Tibial artery (tissue), 4 donors: ENCODE results near the gene SCN2A.
A peak's percentile ranks its signal among the peaks of the same experiment; 100 is the strongest.

ENCODE experiments used
- DNase-seq, 2 donors: peaks; one replicate each; pipeline ENCODE4 v3.0.0-alpha.2; 2019
- H3K27ac ChIP-seq, 2 donors: fragments of 200-600 bp; sonication (generic) in 1 of 2; 1 replicate in 1 of 2; 2 replicates in 1 of 2; pipeline ENCODE4 v1.5.1; 2018 to 2019; ENCODE audit warnings: mild to moderate bottlenecking in 1 of 2
- H3K27me3 ChIP-seq, 2 donors: fragments of 200-600 bp; sonication (generic) in 1 of 2; one replicate each; pipeline versions ENCODE4 v1.5.1 to v1.6.0; 2016 to 2019
- H3K36me3 ChIP-seq, 3 donors: fragments of 200-600 bp; sonication (generic) in 2 of 3; one replicate each; pipeline ENCODE4 v1.5.1; 2016 to 2019; ENCODE audit warnings: mild to moderate bottlenecking in 2 of 3
- H3K4me1 ChIP-seq, 4 donors: fragments of 200-600 bp; sonication (generic) in 2 of 4; 1 replicate in 3 of 4; 2 replicates in 1 of 4; pipeline ENCODE4 v1.5.1; 2016 to 2019
- H3K4me3 ChIP-seq, 2 donors: fragments of 200-600 bp; sonication (generic) in 1 of 2; 1 replicate in 1 of 2; 2 replicates in 1 of 2; pipeline ENCODE4 v1.5.1; 2018 to 2019; ENCODE audit warnings: mild to moderate bottlenecking in 2 of 2
- H3K9me3 ChIP-seq, 3 donors: fragments of 200-600 bp; sonication (generic) in 1 of 3; one replicate each; pipeline ENCODE4 v1.5.1; 2016 to 2019
- CTCF ChIP-seq, 2 experiments: fragments of 200-600 bp in 1 of 2; fragments of 450-650 bp in 1 of 2; IDR thresholded peaks; one replicate each; pipeline ENCODE4 v1.5.1; 2017 to 2019; ENCODE audit warnings: antibody characterized with exemption in 2 of 2, mild to moderate bottlenecking in 1 of 2, moderate library complexity in 1 of 2
- intact Hi-C: fragments of 100-400 bp; cut with DNase I; formaldehyde crosslinking; loops from one replicate; pipeline ENCODE4 v1.15.0; 2023; ENCODE audit warnings: low total_unique reads

Gene SCN2A

GRCh38 chr2:165402162-165402561, 162.9 kb downstream of the SCN2A start:
- Histone ChIP-seq H3K9me3 (no peaks in the 10 kb centered on the region), H3K4me1 (peaks cover 0 to 6% (median 0%) of the 10 kb centered on the region in 4 donors), H3K27ac (no peak overlapping the region), H3K4me3 (no peak overlapping the region), H3K36me3 (no peaks in the 10 kb centered on the region), H3K27me3 (no peaks in the 10 kb centered on the region)
- intact Hi-C loops, result loop anchor here (5.0 to 10.0 kb wide), 2 partner anchors 300 to 473 kb away; no protein-coding TSS in a partner anchor
- no peak for TF ChIP-seq CTCF (IDR thresholded peaks at IDR 0.05)
- DNase-seq, result no peak

- Histone ChIP-seq H3K27me3 (no peaks in the 10 kb centered on the region), H3K9me3 (no peaks in the 10 kb centered on the region), H3K4me3 (no peak overlapping the region), H3K4me1 (peaks cover 0 to 15% (median 3%) of the 10 kb centered on the region in 4 donors), H3K27ac (no peak overlapping the region), H3K36me3 (no peaks in the 10 kb centered on the region)
- TF ChIP-seq CTCF (IDR thresholded peaks at IDR 0.05), result no peak
- DNase-seq, result no peak
- intact Hi-C loops, result loop anchor here (10.0 kb wide), 1 partner anchor 469 kb away; no protein-coding TSS in a partner anchor
These were observed 167.0 kb downstream of the SCN2A start for GRCh38 chr2:165406173-165406572.

GRCh38 chr2:165407466-165407865, 168.3 kb downstream of the SCN2A start:
- peak overlapping the region in 1 of 2 donors; percentile 14 for H3K27ac ChIP-seq
- TF ChIP-seq CTCF (IDR thresholded peaks at IDR 0.05), result no peak
- intact Hi-C loops, result loop anchor here (10.0 kb wide), 1 partner anchor 467 kb away; no protein-coding TSS in a partner anchor
- no peaks in the 10 kb centered on the region for H3K36me3 ChIP-seq
- no peak overlapping the region for H3K4me3 ChIP-seq
- no peak for DNase-seq
- no peaks in the 10 kb centered on the region for H3K27me3 ChIP-seq
- H3K9me3 ChIP-seq, result no peaks in the 10 kb centered on the region
- peaks cover 0 to 12% (median 3%) of the 10 kb centered on the region in 4 donors for H3K4me1 ChIP-seq

GRCh38 chr2:165408186-165408585, 169.0 kb downstream of the SCN2A start:
- Histone ChIP-seq H3K4me1 (peaks cover 0 to 12% (median 3%) of the 10 kb centered on the region in 4 donors), H3K27ac (peak overlapping the region in 1 of 2 donors; percentile 14), H3K4me3 (no peak overlapping the region), H3K9me3 (no peaks in the 10 kb centered on the region), H3K36me3 (no peaks in the 10 kb centered on the region), H3K27me3 (no peaks in the 10 kb centered on the region)
- no peak for TF ChIP-seq CTCF (IDR thresholded peaks at IDR 0.05)
- intact Hi-C loops, result loop anchor here (10.0 kb wide), 1 partner anchor 467 kb away; no protein-coding TSS in a partner anchor
- no peak for DNase-seq

GRCh38 chr2:165410276-165410675, 171.1 kb downstream of the SCN2A start:
- DNase-seq, result no peak
- H3K4me3 ChIP-seq, result no peak overlapping the region
- TF ChIP-seq CTCF (IDR thresholded peaks at IDR 0.05), result no peak
- H3K36me3 ChIP-seq, result no peaks in the 10 kb centered on the region
- peaks cover 0 to 12% (median 3%) of the 10 kb centered on the region in 4 donors for H3K4me1 ChIP-seq
- intact Hi-C loops, result no loop called here
- H3K27me3 ChIP-seq, result no peaks in the 10 kb centered on the region
- no peaks in the 10 kb centered on the region for H3K9me3 ChIP-seq
- H3K27ac ChIP-seq, result no peak overlapping the region

GRCh38 chr2:165414187-165414586, 175.0 kb downstream of the SCN2A start:
- H3K36me3 ChIP-seq, result no peaks in the 10 kb centered on the region
- no peaks in the 10 kb centered on the region for H3K4me1 ChIP-seq
- no peak for DNase-seq
- H3K4me3 ChIP-seq, result no peak overlapping the region
- peaks cover 0 to 4% of the 10 kb centered on the region in 2 donors for H3K27me3 ChIP-seq
- H3K9me3 ChIP-seq, result no peaks in the 10 kb centered on the region
- no peak overlapping the region for H3K27ac ChIP-seq
- intact Hi-C loops, result no loop called here
- no peak for TF ChIP-seq CTCF (IDR thresholded peaks at IDR 0.05)
